ENCODE measurements around the gene TCF7L2. TPM values are rescaled to one million over a fixed set of nuclear protein-coding genes. Genes with fewer than 3 reads are reported as not detected.

Gene TCF7L2
- polyA plus RNA-seq, 3 donors, result 2.1 to 23.5 (median 6.1) TPM

DNA sequence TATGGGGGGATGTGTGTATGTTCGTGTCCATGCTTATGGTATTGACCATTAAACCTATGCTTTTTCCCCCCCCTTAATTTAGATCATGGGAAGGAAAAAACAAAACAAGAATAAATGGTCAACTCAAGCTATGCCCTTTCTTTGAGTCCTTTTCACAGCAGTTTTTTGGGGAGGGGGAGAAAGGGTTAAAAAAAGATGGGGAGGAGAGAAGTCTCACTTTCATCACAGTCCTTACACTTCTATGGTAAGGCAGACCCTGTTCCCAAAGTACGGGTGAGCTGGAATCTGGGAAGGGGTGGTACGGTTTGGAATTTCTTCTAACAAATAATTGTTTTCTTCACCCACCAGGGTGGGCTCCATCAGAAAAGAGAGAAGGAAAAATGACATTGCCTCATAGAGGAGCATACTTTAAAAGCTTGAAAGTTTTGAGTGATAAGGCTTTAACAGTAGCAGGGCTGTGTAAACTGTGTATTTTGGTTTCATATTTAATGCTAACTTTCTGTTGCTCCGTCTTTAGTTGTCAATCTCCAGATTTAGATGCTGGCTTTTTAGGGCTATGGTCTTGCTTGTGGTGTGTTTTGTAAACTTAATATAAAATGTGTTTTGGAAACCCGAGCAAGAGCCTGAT, 180.1 kb downstream of the TCF7L2 start:
- Histone ChIP-seq H2AFZ (ENCODE audit: insufficient read depth, low read depth, low read length, poor library complexity, severe bottlenecking) (no peak overlapping the region), H3K9ac (ENCODE audit: insufficient read depth, low read length, poor library complexity, severe bottlenecking) (no peak overlapping the region), H3K27ac (ENCODE audit: low read depth in 1 of 2, low read length in 2 of 2) (no peak overlapping the region), H3K79me2 (ENCODE audit: insufficient read depth, low read length) (no peaks in the 10 kb centered on the region), H3K4me2 (replicated peaks; ENCODE audit: extremely low read depth, low read length, poor library complexity, severe bottlenecking) (no peak overlapping the region), H3K9me3 (replicated peaks in 1 of 2; ENCODE audit: control insufficient read depth in 1 of 2, insufficient read depth in 1 of 2, low read length in 2 of 2) (no peaks in the 10 kb centered on the region), H4K20me1 (ENCODE audit: insufficient read depth, low read length) (peaks cover 96% of the 10 kb centered on the region), H3K27me3 (ENCODE audit: control insufficient read depth in 2 of 2, insufficient read depth in 2 of 2, low read length in 2 of 2) (peaks cover 15 to 17% of the 10 kb centered on the region in 2 donors), H3K4me1 (ENCODE audit: control insufficient read depth in 1 of 2, insufficient read depth in 2 of 2, low read length in 2 of 2) (peaks cover 15 to 31% of the 10 kb centered on the region in 2 donors), H3K36me3 (replicated peaks in 1 of 2; ENCODE audit: control insufficient read depth in 1 of 2, insufficient read depth in 2 of 2, low read length in 2 of 2) (no peaks in the 10 kb centered on the region), H3K4me3 (replicated peaks in 1 of 3; ENCODE audit: low read depth in 2 of 3, low read length in 3 of 3) (no peak overlapping the region)
- Mint-ChIP-seq H3K27me3 (ENCODE audit: low read depth in 3 of 3) (peaks cover 20 to 48% (median 35%) of the 10 kb centered on the region in 3 donors), H3K4me3 (no peak overlapping the region), H3K27ac (peak overlapping the region in 1 of 7 donors; percentile 44), H3K9me3 (peaks cover 0 to 3% (median 0%) of the 10 kb centered on the region in 7 donors), H3K36me3 (peaks cover 20 to 23% of the 10 kb centered on the region in 2 donors), H3K4me1 (peaks cover 35% of the 10 kb centered on the region)
- intact Hi-C loops (cut with micrococcal nuclease), result no loop called here
- no peak for DNase-seq
- TF ChIP-seq, protein P1, sequence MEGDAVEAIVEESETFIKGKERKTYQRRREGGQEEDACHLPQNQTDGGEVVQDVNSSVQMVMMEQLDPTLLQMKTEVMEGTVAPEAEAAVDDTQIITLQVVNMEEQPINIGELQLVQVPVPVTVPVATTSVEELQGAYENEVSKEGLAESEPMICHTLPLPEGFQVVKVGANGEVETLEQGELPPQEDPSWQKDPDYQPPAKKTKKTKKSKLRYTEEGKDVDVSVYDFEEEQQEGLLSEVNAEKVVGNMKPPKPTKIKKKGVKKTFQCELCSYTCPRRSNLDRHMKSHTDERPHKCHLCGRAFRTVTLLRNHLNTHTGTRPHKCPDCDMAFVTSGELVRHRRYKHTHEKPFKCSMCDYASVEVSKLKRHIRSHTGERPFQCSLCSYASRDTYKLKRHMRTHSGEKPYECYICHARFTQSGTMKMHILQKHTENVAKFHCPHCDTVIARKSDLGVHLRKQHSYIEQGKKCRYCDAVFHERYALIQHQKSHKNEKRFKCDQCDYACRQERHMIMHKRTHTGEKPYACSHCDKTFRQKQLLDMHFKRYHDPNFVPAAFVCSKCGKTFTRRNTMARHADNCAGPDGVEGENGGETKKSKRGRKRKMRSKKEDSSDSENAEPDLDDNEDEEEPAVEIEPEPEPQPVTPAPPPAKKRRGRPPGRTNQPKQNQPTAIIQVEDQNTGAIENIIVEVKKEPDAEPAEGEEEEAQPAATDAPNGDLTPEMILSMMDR (IDR thresholded peaks at IDR 0.05), result no peak
- whole genome bisulfite sequencing (ENCODE audit: insufficient coverage), result 100% methylated on average over 1 of the region's 5 CpGs

DNA sequence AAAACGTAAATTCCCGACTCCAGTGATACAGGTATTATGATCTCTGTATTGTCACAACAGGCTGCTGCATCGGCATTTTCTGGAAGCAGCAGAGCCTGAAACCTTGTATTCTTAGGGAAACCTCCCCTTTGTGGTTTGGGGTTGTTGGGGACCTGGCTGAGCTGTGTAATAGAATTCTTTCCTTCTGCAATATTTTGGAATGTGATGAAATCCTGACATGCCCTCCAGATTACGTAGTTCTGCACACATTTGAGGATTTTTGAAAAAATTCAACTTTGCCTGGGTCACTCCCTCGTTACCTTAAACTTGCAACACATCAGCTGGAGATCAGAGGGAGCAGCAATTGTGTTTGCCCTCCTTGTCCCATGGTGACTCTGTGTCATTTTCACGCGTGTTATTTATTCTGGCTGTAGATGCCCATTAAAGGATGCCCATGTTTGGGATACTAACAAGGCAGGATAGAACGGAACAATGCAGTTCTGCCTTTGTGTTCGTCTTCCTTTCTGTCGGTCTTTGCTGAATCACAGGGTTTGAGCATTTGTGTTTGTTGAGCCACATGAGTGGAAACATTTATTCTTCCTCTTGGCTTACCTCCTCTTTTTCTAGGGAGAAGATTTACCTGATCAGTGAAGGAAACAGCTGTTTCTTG, 181.7 kb downstream of the TCF7L2 start:
- DNase-seq, result peak in 1 of 3 donors; percentile 45
- Mint-ChIP-seq H3K4me1 (peaks cover 29% of the 10 kb centered on the region), H3K9me3 (peaks cover 0 to 3% (median 0%) of the 10 kb centered on the region in 7 donors), H3K4me3 (no peak overlapping the region), H3K36me3 (peaks cover 24 to 25% of the 10 kb centered on the region in 2 donors), H3K27ac (peak overlapping the region in 2 of 7 donors; percentile 12 to 32), H3K27me3 (ENCODE audit: low read depth in 3 of 3) (peaks cover 11 to 34% (median 20%) of the 10 kb centered on the region in 3 donors)
- WGBS (ENCODE audit: insufficient coverage), result 59% methylated on average over 6 of the region's 10 CpGs
- H3K27ac ChIP-seq (ENCODE audit: low read depth in 1 of 2, low read length in 2 of 2), result no peak overlapping the region
- TF ChIP-seq, protein P1 (IDR thresholded peaks at IDR 0.05), result no peak
- H4K20me1 ChIP-seq (ENCODE audit: insufficient read depth, low read length), result peaks cover 95% of the 10 kb centered on the region
- H3K4me2 ChIP-seq (replicated peaks; ENCODE audit: extremely low read depth, low read length, poor library complexity, severe bottlenecking), result no peak overlapping the region
- H3K79me2 ChIP-seq (ENCODE audit: insufficient read depth, low read length), result no peaks in the 10 kb centered on the region
- peaks cover 12 to 23% of the 10 kb centered on the region in 2 donors for H3K4me1 ChIP-seq (ENCODE audit: control insufficient read depth in 1 of 2, insufficient read depth in 2 of 2, low read length in 2 of 2)
- H3K9me3 ChIP-seq (replicated peaks in 1 of 2; ENCODE audit: control insufficient read depth in 1 of 2, insufficient read depth in 1 of 2, low read length in 2 of 2), result no peaks in the 10 kb centered on the region
- intact Hi-C loops (cut with micrococcal nuclease), result no loop called here
- no peak overlapping the region for H3K4me3 ChIP-seq (replicated peaks in 1 of 3; ENCODE audit: low read depth in 2 of 3, low read length in 3 of 3)
- peaks cover 5 to 6% of the 10 kb centered on the region in 2 donors for H3K27me3 ChIP-seq (ENCODE audit: control insufficient read depth in 2 of 2, insufficient read depth in 2 of 2, low read length in 2 of 2)
- no peaks in the 10 kb centered on the region for H3K36me3 ChIP-seq (replicated peaks in 1 of 2; ENCODE audit: control insufficient read depth in 1 of 2, insufficient read depth in 2 of 2, low read length in 2 of 2)
- H3K9ac ChIP-seq (ENCODE audit: insufficient read depth, low read length, poor library complexity, severe bottlenecking), result no peak overlapping the region
- H2AFZ ChIP-seq (ENCODE audit: insufficient read depth, low read depth, low read length, poor library complexity, severe bottlenecking), result no peak overlapping the region
